H1 (cell line): ENCODE data around the gene CD7. TPM values are rescaled to one million over a fixed set of nuclear protein-coding genes. Genes with fewer than 3 reads are reported as not detected.
A peak's percentile ranks its signal among the peaks of the same experiment; 100 is the strongest.

Experiments
- CTCF ChIA-PET: fragments of 300-600 bp; sonication (Branson Sonifier 250); formaldehyde crosslinking; loops from one replicate; lab custom pipeline; 2021; ENCODE audit not compliant: partially characterized antibody; lab: Charles Lee
- POLR2A ChIA-PET: fragments of 300-600 bp; sonication (Branson Sonifier 250); formaldehyde crosslinking; loops from one replicate; lab custom pipeline; 2021; ENCODE audit warnings: inconsistent platforms; ENCODE audit not compliant: partially characterized antibody; lab: Charles Lee
- DNase-seq, 2 experiments: peaks; one replicate each; pipeline versions ENCODE4 v3.0.0 to v3.0.0-alpha.2; 2010 to 2022; ENCODE audit warnings: low spot score in 2 of 2, low read depth in 1 of 2, mixed read lengths in 1 of 2
- FAIRE-seq: peaks from 2 replicates; lab custom pipeline; 2011; peaks lifted over from hg19 to GRCh38; lab: Jason Lieb, UNC
- H2AFZ ChIP-seq: 2 replicates; pipeline ENCODE4 v1.8.1; 2012; ENCODE audit warnings: low read length, inconsistent platforms
- H2AK5ac ChIP-seq: 2 replicates; pipeline ENCODE4 v1.6.1; 2013; ENCODE audit warnings: low read depth, low read length
- H2BK120ac ChIP-seq: replicated peaks from 2 replicates; pipeline ENCODE3; 2013; ENCODE audit warnings: low read depth, low read length, inconsistent platforms
- H2BK12ac ChIP-seq: 2 replicates; pipeline ENCODE4 v1.6.1; 2013; ENCODE audit warnings: low read depth, low read length
- H2BK15ac ChIP-seq: 2 replicates; pipeline ENCODE4 v1.6.1; 2013; ENCODE audit warnings: low read length
- H2BK20ac ChIP-seq: 2 replicates; pipeline ENCODE4 v1.6.1; 2013; ENCODE audit warnings: low read length
- H2BK5ac ChIP-seq: 2 replicates; pipeline ENCODE4 v1.6.1; 2013; ENCODE audit warnings: low read depth, low read length
- H3K14ac ChIP-seq: 2 replicates; pipeline ENCODE4 v1.6.1; 2013; ENCODE audit warnings: inconsistent platforms; ENCODE audit not compliant: insufficient read length
- H3K18ac ChIP-seq: 2 replicates; pipeline ENCODE4 v1.6.1; 2013; ENCODE audit warnings: low read length; ENCODE audit errors: extremely low read depth
- H3K23ac ChIP-seq: 2 replicates; pipeline ENCODE4 v1.6.1; 2013; ENCODE audit warnings: inconsistent platforms; ENCODE audit not compliant: insufficient read length
- H3K23me2 ChIP-seq: 2 replicates; pipeline ENCODE4 v1.6.1; 2013; ENCODE audit warnings: low read depth, low read length
- H3K27ac ChIP-seq: 2 replicates; pipeline ENCODE4 v1.6.1; 2011; ENCODE audit warnings: low read depth, low read length, inconsistent platforms
- H3K27me3 ChIP-seq, 4 experiments: replicated peaks in 1 of 4; 1 replicate in 1 of 4; 2 replicates in 3 of 4; pipeline versions ENCODE4 v1.6.1 to v1.8.1; 2011 to 2013; ENCODE audit warnings: low read length in 3 of 4, mild to moderate bottlenecking in 3 of 4, inconsistent platforms in 2 of 4, mixed read lengths in 2 of 4, moderate library complexity in 1 of 4; ENCODE audit not compliant: control insufficient read depth in 3 of 4, insufficient read depth in 3 of 4; ENCODE audit errors: extremely low read depth in 1 of 4
- H3K36me3 ChIP-seq, 4 experiments: 2 replicates each; pipeline versions ENCODE4 v1.6.1 to v1.8.1; 2011 to 2013; ENCODE audit warnings: mild to moderate bottlenecking in 4 of 4, low read length in 3 of 4, moderate library complexity in 2 of 4, control low read depth in 1 of 4, inconsistent platforms in 1 of 4; ENCODE audit not compliant: insufficient read depth in 4 of 4, control insufficient read depth in 2 of 4
- H3K4ac ChIP-seq: replicated peaks from 2 replicates; pipeline ENCODE3; 2013; ENCODE audit warnings: low read length, low read depth, mixed read lengths, inconsistent platforms; ENCODE audit not compliant: insufficient read length
- H3K4me1 ChIP-seq, 4 experiments: replicated peaks in 1 of 4; 1 replicate in 1 of 4; 2 replicates in 3 of 4; pipeline versions ENCODE4 v1.6.1 to v1.8.1; 2011 to 2013; ENCODE audit warnings: low read length in 3 of 4, inconsistent platforms in 2 of 4, mixed read lengths in 1 of 4; ENCODE audit not compliant: insufficient read depth in 4 of 4, control insufficient read depth in 3 of 4
- H3K4me2 ChIP-seq, 2 experiments: 2 replicates each; pipeline versions ENCODE4 v1.6.1 to v1.8.1; 2011 to 2013; ENCODE audit warnings: low read depth in 2 of 2, low read length in 2 of 2, control low read depth in 1 of 2, inconsistent platforms in 1 of 2, mild to moderate bottlenecking in 1 of 2; ENCODE audit not compliant: insufficient read depth in 1 of 2
- H3K4me3 ChIP-seq, 4 experiments: fragments of 200-600, 300-600 bp in 1 of 4; sonication (generic), shearing (Covaris generic), sonication (Bioruptor Twin) in 1 of 4; 2 replicates each; pipeline versions ENCODE4 v1.5.1 to v1.8.1; 2011 to 2016; ENCODE audit warnings: low read length in 4 of 4, low read depth in 3 of 4, control low read depth in 2 of 4, inconsistent platforms in 2 of 4, mild to moderate bottlenecking in 2 of 4, mixed read lengths in 1 of 4, moderate library complexity in 1 of 4; ENCODE audit not compliant: insufficient read depth in 2 of 4; ENCODE audit errors: extremely low read depth in 1 of 4
- H3K56ac ChIP-seq: replicated peaks from 2 replicates; pipeline ENCODE3; 2013; ENCODE audit warnings: low read depth, mild to moderate bottlenecking, mixed read lengths, low read length, inconsistent platforms; ENCODE audit not compliant: insufficient read length
- H3K79me1 ChIP-seq: 2 replicates; pipeline ENCODE4 v1.6.1; 2013; ENCODE audit warnings: low read depth, low read length, control low read depth
- H3K79me2 ChIP-seq, 2 experiments: 2 replicates each; pipeline versions ENCODE4 v1.6.1 to v1.8.1; 2012 to 2013; ENCODE audit warnings: low read length in 2 of 2, mild to moderate bottlenecking in 2 of 2, inconsistent platforms in 1 of 2; ENCODE audit not compliant: insufficient read depth in 2 of 2, control insufficient read depth in 1 of 2
- H3K9ac ChIP-seq, 4 experiments: replicated peaks in 1 of 4; 1 replicate in 1 of 4; 2 replicates in 3 of 4; pipeline versions ENCODE4 v1.6.1 to v1.8.1; 2011 to 2013; ENCODE audit warnings: low read depth in 3 of 4, low read length in 3 of 4, control low read depth in 2 of 4, mild to moderate bottlenecking in 2 of 4, moderate library complexity in 2 of 4, inconsistent platforms in 1 of 4; ENCODE audit errors: extremely low read depth in 1 of 4
- H3K9me3 ChIP-seq, 2 experiments: 2 replicates each; pipeline versions ENCODE4 v1.6.1 to v1.8.1; 2012 to 2013; ENCODE audit warnings: mild to moderate bottlenecking in 2 of 2, moderate library complexity in 2 of 2, control low read depth in 1 of 2, inconsistent platforms in 1 of 2, low read depth in 1 of 2, low read length in 1 of 2, mixed read lengths in 1 of 2; ENCODE audit not compliant: insufficient read depth in 2 of 2
- H4K20me1 ChIP-seq, 2 experiments: replicated peaks in 1 of 2; 2 replicates each; pipeline versions ENCODE3 to v1.8.1; 2011 to 2013; ENCODE audit warnings: inconsistent platforms in 2 of 2, low read length in 2 of 2, mild to moderate bottlenecking in 1 of 2; ENCODE audit not compliant: insufficient read depth in 2 of 2, control insufficient read depth in 1 of 2
- H4K5ac ChIP-seq: 2 replicates; pipeline ENCODE4 v1.6.1; 2013; ENCODE audit warnings: low read length, low read depth, mixed read lengths, inconsistent platforms; ENCODE audit not compliant: insufficient read length
- H4K8ac ChIP-seq: 2 replicates; pipeline ENCODE4 v1.8.0; 2013; ENCODE audit warnings: mild to moderate bottlenecking, moderate library complexity, low read length, inconsistent platforms; ENCODE audit not compliant: insufficient read depth; ENCODE audit errors: extremely low read depth
- H4K91ac ChIP-seq: replicated peaks from 2 replicates; pipeline ENCODE3; 2013; ENCODE audit warnings: low read length, mixed read lengths, inconsistent platforms; ENCODE audit not compliant: insufficient read length
- BACH1 ChIP-seq: IDR thresholded peaks from 2 replicates; pipeline ENCODE4 v1.6.1; 2012; ENCODE audit warnings: low read length, improper control_type of control experiment
- BRCA1 ChIP-seq: IDR thresholded peaks from 2 replicates; pipeline ENCODE4 v1.6.1; 2012; ENCODE audit warnings: low read depth, low read length, improper control_type of control experiment
- CEBPB ChIP-seq: IDR thresholded peaks from 2 replicates; pipeline ENCODE4 v1.6.1; 2012; ENCODE audit warnings: low read depth, low read length
- CHD2 ChIP-seq: IDR thresholded peaks from 2 replicates; pipeline ENCODE4 v1.6.1; 2012; ENCODE audit warnings: low read length, improper control_type of control experiment
- CREB1 ChIP-seq: IDR thresholded peaks from 2 replicates; pipeline ENCODE4 v1.6.1; 2012; ENCODE audit warnings: inconsistent platforms
- EZH2 ChIP-seq: fragments of 200-600 bp; sonication (generic); IDR thresholded peaks from 2 replicates; pipeline ENCODE4 v1.7.1; 2012; ENCODE audit warnings: low read depth, mild to moderate bottlenecking, moderate library complexity, low read length, inconsistent platforms; ENCODE audit not compliant: severe bottlenecking
- HDAC6 ChIP-seq: IDR thresholded peaks from one replicate; pipeline ENCODE4 v1.7.1; 2012; ENCODE audit warnings: low read depth, mild to moderate bottlenecking, inconsistent platforms, low read length, moderate library complexity
- JUND ChIP-seq: IDR thresholded peaks from 2 replicates; pipeline ENCODE4 v1.6.1; 2011; ENCODE audit warnings: mild to moderate bottlenecking, improper control_type of control experiment, low read length
- KDM4A ChIP-seq: IDR thresholded peaks from one replicate; pipeline ENCODE4 v1.7.1; 2012; ENCODE audit warnings: low read depth, mild to moderate bottlenecking, moderate library complexity, low read length, inconsistent platforms; ENCODE audit not compliant: severe bottlenecking
- POLR2A ChIP-seq, 2 experiments: IDR thresholded peaks; 1 replicate in 1 of 2; 2 replicates in 1 of 2; pipeline ENCODE4 v1.6.1; 2011; ENCODE audit warnings: low read depth in 2 of 2, low read length in 2 of 2, mild to moderate bottlenecking in 2 of 2; ENCODE audit errors: control extremely low read depth in 1 of 2
- RBBP5 ChIP-seq: IDR thresholded peaks from 2 replicates; pipeline ENCODE4 v1.7.1; 2012; ENCODE audit warnings: low read depth, mild to moderate bottlenecking, inconsistent platforms, low read length, moderate library complexity, borderline replicate concordance
- SIRT6 ChIP-seq: IDR thresholded peaks from one replicate; pipeline ENCODE4 v1.7.1; 2012; ENCODE audit warnings: low read length, inconsistent platforms
- SP4 ChIP-seq: IDR thresholded peaks from 2 replicates; pipeline ENCODE4 v1.6.1; 2012; ENCODE audit warnings: low read length, inconsistent platforms
- TCF12 ChIP-seq: IDR thresholded peaks from 2 replicates; pipeline ENCODE4 v1.6.1; 2011; ENCODE audit warnings: low read depth, mild to moderate bottlenecking, low read length
- WGBS, 2 experiments: shearing (Covaris generic) in 1 of 2; methylation state at CpG; one replicate each; pipeline versions ENCODE4 v1.1.6 to v1.1.7; 2013 to 2015; ENCODE audit warnings: low lambda C conversion rate in 2 of 2, mixed read lengths in 2 of 2, inconsistent platforms in 1 of 2, low coverage in 1 of 2, missing lambda C conversion rate in 1 of 2; ENCODE audit not compliant: insufficient replicate concordance in 2 of 2, insufficient coverage in 1 of 2, insufficient read length in 1 of 2; ENCODE audit errors: extremely low coverage in 1 of 2, missing lambda C conversion rate in 1 of 2; 5-methylcytosine and 5-hydroxymethylcytosine counted together
- polyA plus RNA-seq, 7 experiments: library from polyadenylated mRNA; depleted of rRNA in 3 of 7; stranded (reverse) in 5 of 7; unstranded in 2 of 7; fragments of >200 nt in 5 of 7; fragments of 200-250 nt in 2 of 7; gene quantifications; 1 replicate in 5 of 7; 2 replicates in 1 of 7; 4 replicates in 1 of 7; pipeline versions ENCODE4 v1.2.1 to v1.2.3, GENCODE V29; 2011 to 2013; ENCODE audit warnings: missing spikeins in 2 of 7, mixed read lengths in 2 of 7
- total RNA-seq: library from RNA; stranded (reverse); fragmentation: NEBNext Ultra II Directional; extraction: Animal tissue kit (Norgen Biotek cat#: 25700); gene quantifications from 2 replicates; pipeline ENCODE4 v1.2.1, GENCODE V29; 2021
- TF ChIP-seq, protein P1 (sequence below): IDR thresholded peaks from 2 replicates; pipeline ENCODE4 v1.6.1; 2011; ENCODE audit warnings: low read depth, mild to moderate bottlenecking, low read length; ENCODE audit not compliant: insufficient read depth

CD7 gene
- total and polyA plus RNA-seq, 2 of the 8 experiments (the other 6 are each of a cell fraction or from before 2014, with no cell fraction given) = 0.83 to 0.86 TPM

DNA sequence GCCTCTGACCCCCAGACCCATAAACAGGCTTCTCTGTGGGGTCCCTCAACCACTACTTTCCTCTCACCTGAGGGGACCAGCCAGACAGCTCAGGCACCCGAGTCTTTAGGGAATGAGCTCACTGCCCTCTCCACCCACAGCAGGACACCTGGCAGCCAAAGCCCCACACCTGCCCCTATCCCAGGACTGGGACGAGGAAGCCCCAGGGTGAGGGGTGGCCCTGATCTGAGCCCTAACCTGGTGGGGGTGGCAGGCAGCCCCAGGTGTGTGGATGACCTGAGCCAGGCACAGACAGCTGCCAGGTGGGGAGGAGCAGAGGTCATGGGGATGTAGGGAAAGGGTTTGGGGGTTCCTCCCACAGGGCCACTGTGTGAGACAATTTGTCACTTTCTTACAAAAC is 40.0 kb upstream of the CD7 start:
- H2AK5ac ChIP-seq = no peak overlapping the region
- ChIA-PET POLR2A (interaction anchor here (1.2 to 2.1 kb wide), 3 partner anchors 9 to 66 kb away, joined by 3 to 5 read pairs (median 3); no protein-coding TSS in a partner anchor), CTCF (interaction anchor here (0.8 to 2.5 kb wide), 10 partner anchors 11 to 196 kb away, joined by 3 to 15 read pairs (median 3); partner anchors contain the start of gene UTS2R)
- H2AFZ ChIP-seq = no peak overlapping the region
- 0 out of 2 replicates have a peak overlapping the region, but pooled peaks have one; percentile 39 for H2BK12ac ChIP-seq
- H4K8ac ChIP-seq = peak overlapping the region; percentile 66
- H3K23me2 ChIP-seq = no peaks in the 10 kb centered on the region
- no peaks in the 10 kb centered on the region for H3K79me2 ChIP-seq
- DNase-seq (no peak), FAIRE-seq (no peak)
- no peaks in the 10 kb centered on the region for H3K36me3 ChIP-seq
- no peak overlapping the region for H3K18ac ChIP-seq
- no peak overlapping the region for H4K5ac ChIP-seq
- no peak overlapping the region for H3K14ac ChIP-seq
- no peak overlapping the region for H2BK120ac ChIP-seq
- no peak overlapping the region for H3K4me3 ChIP-seq
- no peak overlapping the region for H3K4ac ChIP-seq
- H3K27ac ChIP-seq = no peak overlapping the region
- H3K79me1 ChIP-seq = no peaks in the 10 kb centered on the region; the same call in 1 of the 2 replicates
- H2BK15ac ChIP-seq = no peak overlapping the region
- H2BK5ac ChIP-seq = no peak overlapping the region
- H3K4me2 ChIP-seq = no peak overlapping the region
- peaks cover 0 to 6% (median 5%) of the 10 kb centered on the region in 4 experiments; a peak in 5 of 7 replicates for H3K4me1 ChIP-seq
- no peak overlapping the region for H2BK20ac ChIP-seq
- H3K27me3 ChIP-seq = peaks cover 0 to 3% (median 1%) of the 10 kb centered on the region in 4 experiments; a peak in 3 of 7 replicates
- no peaks in the 10 kb centered on the region for H3K9me3 ChIP-seq
- H3K23ac ChIP-seq = no peak overlapping the region
- TF ChIP-seq SP4 (no peak), EZH2 (no peak), BRCA1 (no peak), SIRT6 (no peak), CREB1 (no peak), KDM4A (no peak), CEBPB (no peak), RBBP5 (no peak), HDAC6 (no peak), TCF12 (no peak), BACH1 (no peak), POLR2A (IDR thresholded peaks at IDR 0.05; ENCODE audit: control extremely low read depth in 1 of 2, low read depth in 2 of 2, low read length in 2 of 2) (no peak), CHD2 (no peak), JUND (no peak)
- TF ChIP-seq, protein P1, sequence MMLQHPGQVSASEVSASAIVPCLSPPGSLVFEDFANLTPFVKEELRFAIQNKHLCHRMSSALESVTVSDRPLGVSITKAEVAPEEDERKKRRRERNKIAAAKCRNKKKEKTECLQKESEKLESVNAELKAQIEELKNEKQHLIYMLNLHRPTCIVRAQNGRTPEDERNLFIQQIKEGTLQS = no peak
- TF ChIP-seq, all 59 proteins: peak for 0
- H3K9ac ChIP-seq = no peak overlapping the region
- H4K91ac ChIP-seq = peak overlapping the region; percentile 6
- 77% methylated on average over 2 of the region's 2 CpGs; no CpG with 5 or more reads in 1 of the 2 experiments for WGBS, 2 experiments
- no peak overlapping the region for H3K56ac ChIP-seq
- no peaks in the 10 kb centered on the region for H4K20me1 ChIP-seq
